Measurements from ENCODE around the gene BRS3.

BRS3 gene

DNA sequence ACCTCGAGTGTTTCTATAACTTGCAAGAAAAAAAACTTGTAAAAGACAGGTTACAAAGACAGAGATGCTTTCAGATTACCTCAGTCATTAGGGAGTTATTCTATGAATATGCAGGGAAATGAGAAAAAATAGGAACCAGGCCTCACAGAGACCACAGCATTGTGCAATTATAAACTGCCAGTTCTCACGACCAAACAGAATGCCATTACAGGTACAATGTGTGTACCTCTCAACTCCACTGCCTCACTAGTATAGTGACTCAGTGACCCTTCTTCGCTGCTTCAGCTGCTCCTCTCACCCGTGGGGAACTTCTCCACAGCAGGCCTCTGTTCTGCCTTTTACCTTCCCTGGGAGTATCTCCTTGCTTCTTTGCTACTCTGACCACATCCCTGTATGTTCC, 7.3 kb downstream of the BRS3 start:
- FAIRE-seq, result no peak
- no peak for DNase-seq (ENCODE audit: low spot score)

- FAIRE-seq, result no peak
- no peak for DNase-seq (ENCODE audit: low spot score)
Measured at GRCh38 chrX:136496186-136496763, 8.5 kb downstream of the BRS3 start.

DNA sequence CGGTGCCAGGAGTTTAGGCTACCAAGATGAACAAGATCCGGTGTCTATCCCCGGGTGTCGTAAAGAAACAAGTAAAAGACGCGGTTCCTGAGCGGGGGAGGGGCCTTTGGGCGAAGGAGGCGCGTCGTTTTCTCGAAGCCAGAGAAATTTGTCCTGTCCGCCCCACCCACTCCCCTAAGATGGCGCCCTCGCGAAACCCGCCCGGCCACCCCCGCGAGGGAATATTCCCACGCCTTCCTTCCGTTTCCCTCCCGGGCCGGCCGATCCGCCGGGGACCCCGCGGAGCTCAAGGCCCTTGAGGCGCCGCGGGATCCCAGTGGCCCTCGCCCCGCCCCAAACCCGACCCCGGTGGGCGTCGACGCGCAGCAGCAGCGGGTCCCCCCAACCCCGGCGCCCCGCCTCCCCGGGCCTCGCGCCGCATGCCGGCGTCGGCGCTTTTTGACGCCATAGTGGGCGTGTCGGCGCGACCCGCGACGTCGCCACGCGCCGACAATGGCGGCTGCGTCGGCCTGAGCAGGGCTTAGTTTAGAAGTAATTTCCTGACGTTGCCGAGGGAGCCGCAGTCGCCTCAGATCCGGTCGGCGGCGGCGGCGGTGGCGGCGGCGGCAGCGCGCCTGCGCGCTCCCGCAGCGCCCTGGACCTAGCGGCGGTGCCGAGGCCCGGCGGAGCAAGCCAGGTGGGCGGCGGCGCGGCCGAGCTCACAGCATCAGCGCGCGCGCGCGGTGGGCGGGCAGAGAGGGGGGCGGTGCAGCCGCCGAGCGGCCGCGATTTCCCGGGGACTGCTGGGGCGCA, 9.2 kb downstream of the BRS3 start:
- peak; percentile 44 for FAIRE-seq
- peak; percentile 66 for DNase-seq (ENCODE audit: low spot score)

GRCh38 chrX:136497556-136498052, 9.9 kb downstream of the BRS3 start, which contains the start of gene HTATSF1:
Gene HTATSF1 (plus strand): TSS chrX:136497592. CDS start chrX:136497685, 93 bp downstream.
- FAIRE-seq (no peak), DNase-seq (ENCODE audit: low spot score) (no peak)

- DNase-seq (ENCODE audit: low spot score), result no peak
- no peak for FAIRE-seq
Measured at GRCh38 chrX:136519069-136519468, 31.3 kb downstream of the BRS3 start.

GRCh38 chrX:136523770-136524169, 36.0 kb downstream of the BRS3 start:
- DNase-seq (ENCODE audit: low spot score) (no peak), FAIRE-seq (no peak)

DNA sequence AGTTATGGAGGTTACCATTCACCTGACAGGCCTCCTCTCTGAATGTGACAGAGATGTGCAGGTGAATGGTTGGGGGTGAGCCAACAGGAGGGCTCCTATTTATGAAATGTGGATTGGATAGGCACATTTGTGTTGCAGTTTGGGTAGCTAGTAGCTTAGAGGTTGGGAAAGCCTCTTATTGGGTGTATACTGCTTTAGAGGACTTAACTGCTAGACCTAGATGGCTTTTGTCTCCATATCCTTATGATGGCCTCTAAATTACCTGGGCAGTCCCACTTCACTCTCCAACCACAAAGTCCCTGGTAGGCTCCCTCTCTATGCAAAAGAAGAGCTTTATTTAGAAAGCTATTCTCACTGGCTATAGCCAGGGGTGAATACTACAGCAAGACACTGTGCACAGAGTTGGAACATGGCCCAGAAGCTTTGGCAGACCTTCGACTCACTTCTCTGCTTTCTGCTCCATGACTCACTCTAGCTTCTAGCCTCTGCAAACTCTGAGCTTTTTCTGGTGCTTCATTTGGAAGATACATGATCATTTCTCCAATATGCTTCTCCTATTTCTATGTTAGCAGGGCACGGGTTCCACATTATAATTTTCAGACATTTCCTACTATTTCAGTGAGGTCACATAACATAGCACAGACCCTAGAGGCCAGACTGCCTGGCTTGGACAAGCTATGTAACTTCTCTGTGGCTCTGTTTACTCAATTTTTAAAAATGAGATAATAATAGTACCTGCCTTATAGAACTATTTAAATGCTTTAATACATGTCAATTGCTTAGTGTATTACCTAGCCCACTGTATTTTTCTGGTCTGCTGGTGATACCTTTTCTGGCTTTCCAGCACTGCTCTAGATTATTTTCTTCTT, 38.2 kb downstream of the BRS3 start:
- FAIRE-seq (peak; percentile 85), DNase-seq (ENCODE audit: low spot score) (peak; percentile 23)

DNA sequence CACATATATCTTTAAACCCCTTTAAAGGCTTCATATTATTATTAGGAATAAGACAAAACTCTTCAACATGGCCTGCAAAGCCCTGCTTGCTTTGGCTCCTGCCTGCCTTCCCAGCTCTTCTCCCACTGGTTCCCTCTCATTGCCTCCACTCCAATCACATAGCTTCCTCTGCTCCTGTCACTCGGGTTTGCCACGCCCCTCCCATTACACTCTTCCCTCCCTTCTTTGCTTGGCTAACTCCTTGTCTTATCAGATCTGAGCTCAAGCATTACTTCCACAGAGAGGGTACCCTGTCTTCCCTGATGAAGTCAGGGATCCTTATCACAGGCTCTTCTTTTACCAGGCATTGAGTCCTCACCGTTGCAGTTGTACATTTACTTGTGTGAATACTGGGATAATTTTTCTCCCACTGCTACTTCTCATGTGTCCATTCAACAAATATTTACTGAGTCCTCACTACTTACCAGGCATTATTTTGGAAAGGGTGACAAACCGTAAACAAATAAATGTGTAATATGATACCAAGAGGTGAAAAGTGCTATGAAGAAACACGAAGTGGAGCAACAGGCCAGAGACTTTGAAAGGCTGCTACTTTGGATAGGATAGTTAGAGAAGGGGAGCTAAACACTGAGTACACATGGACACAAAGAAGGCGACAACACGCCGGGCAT, 41.0 kb downstream of the BRS3 start:
- FAIRE-seq (no peak), DNase-seq (ENCODE audit: low spot score) (no peak)

GRCh38 chrX:136529795-136530194, 42.0 kb downstream of the BRS3 start:
- DNase-seq (ENCODE audit: low spot score) (no peak), FAIRE-seq (no peak)

DNA sequence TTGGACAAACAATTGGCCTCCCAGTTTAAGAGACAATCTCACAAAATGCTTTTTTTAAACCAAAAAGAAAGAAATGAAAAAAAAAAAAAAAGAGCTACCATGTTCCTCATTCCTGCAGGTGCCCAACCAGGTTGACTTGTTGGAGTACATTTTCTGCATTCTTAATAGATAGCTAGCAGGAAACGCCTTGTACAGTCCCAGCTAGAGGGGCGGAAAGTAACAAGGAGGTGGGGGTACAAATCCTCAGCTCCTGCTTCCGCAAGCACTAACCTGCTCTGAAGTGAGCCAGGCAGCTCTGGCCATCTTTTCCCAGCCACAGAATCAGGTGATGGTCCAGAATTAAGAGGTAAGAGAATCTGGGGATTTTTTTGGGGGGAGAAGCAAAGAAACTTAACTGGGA, 44.2 kb downstream of the BRS3 start, which contains the start of gene VGLL1:
VGLL1 (plus strand) TSS at position 265 of the 400 bp plus-strand sequence. CDS start 3,806 bp downstream, outside the sequence.
- DNase-seq (ENCODE audit: low spot score) (no peak), FAIRE-seq (no peak)

- FAIRE-seq, result no peak
- no peak for DNase-seq (ENCODE audit: low spot score)
Measured at GRCh38 chrX:136534131-136534530, 46.4 kb downstream of the BRS3 start.

DNA sequence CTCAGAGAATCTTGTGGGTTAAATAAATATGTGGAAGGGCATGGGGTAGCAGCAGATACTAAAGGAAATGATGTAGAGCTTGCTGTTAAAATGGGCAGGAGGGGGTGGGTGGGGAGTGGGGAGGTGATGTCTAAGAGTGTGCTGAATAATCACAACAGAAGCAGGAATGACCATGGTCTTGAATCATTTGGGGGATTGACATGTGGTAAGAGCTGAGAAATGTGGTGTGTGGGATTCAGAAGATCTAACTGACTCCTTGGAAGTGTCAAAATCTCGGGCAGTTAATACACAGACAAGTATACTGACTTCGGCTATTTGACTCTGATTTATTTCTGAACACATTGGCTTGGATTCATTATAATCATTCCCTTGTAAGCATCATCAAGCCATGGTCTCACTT, 51.1 kb downstream of the BRS3 start:
- DNase-seq (ENCODE audit: low spot score) (no peak), FAIRE-seq (no peak)

DNA sequence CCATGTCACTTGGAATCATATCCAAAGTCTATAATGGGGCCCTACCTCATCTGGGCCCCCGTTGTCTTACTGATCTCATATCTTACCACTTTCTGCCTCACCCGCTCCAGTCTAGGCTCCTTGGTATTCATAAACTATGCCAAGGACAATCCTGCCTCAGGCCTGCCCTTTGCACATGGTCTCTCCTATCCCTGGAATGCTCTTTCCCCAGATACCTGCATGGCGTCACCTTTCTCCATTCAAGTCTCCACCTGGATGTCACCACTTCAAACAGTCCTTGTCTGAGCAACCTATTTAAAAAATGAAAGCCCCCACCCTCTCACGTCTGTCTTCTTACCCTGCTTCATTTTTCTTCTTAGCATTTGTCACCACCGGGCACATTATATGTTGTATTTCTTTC, 52.5 kb downstream of the BRS3 start:
- no peak for FAIRE-seq
- DNase-seq (ENCODE audit: low spot score), result no peak

- DNase-seq (ENCODE audit: low spot score) (no peak), FAIRE-seq (no peak)
Measured at GRCh38 chrX:136541294-136541693, 53.5 kb downstream of the BRS3 start.

DNA sequence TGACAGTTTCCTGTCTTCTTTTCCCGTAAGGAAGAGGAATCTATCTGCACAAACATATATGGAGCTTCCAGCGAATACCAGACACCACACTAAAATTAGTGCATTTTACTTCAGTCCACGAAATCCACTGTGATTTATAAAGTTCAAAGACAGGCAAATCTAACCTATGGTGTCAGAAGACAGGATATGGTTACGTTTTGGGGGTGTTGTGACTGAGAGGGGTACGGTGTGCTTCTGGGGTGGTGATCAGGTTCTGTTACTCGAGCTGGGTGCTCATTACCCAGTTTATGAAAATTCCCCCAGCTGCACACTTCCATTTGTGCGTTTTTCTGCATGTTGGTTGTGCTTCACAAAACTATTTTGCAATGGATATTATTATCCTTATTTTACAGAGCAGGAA, 54.5 kb downstream of the BRS3 start:
- FAIRE-seq (no peak), DNase-seq (ENCODE audit: low spot score) (no peak)
